GM23338 (cell line): ENCODE results near the gene MCMBP. TPM values are rescaled to one million over a fixed set of nuclear protein-coding genes. Genes with fewer than 3 reads are reported as not detected.
"Not testable (repeated sequence)": the region's sequence is repeated elsewhere in the genome, so short reads cannot be mapped to it uniquely, and the experiment has no call there.

Experiments used
- ATAC-seq: fragments of 200-7000 bp; cut with Tn5 transposase; 3 replicates; pipeline ENCODE4 v1.9.1; 2020
- DNase-seq: peaks from one replicate; pipeline ENCODE4 v3.0.0-alpha.2; 2015; ENCODE audit warnings: low spot score
- H2AFZ ChIP-seq: fragments of 200-600 bp; sonication (generic); 2 replicates; pipeline ENCODE4 v1.8.0; 2016; ENCODE audit warnings: antibody characterized with exemption, mild to moderate bottlenecking, moderate library complexity
- H3F3A ChIP-seq: fragments of 200-600 bp; sonication (generic); replicated peaks from 2 replicates; pipeline ENCODE4 v1.8.0; 2017; ENCODE audit warnings: antibody characterized with exemption, mixed run types, low read depth
- H3K27ac ChIP-seq: fragments of 200-600 bp; sonication (generic); 2 replicates; pipeline ENCODE4 v1.6.1; 2016; ENCODE audit warnings: low read depth
- H3K27me3 ChIP-seq: fragments of 200-600 bp; sonication (generic); 2 replicates; pipeline ENCODE4 v1.8.0; 2016; ENCODE audit warnings: mild to moderate bottlenecking, mixed run types, moderate library complexity; ENCODE audit not compliant: insufficient read depth
- H3K36me3 ChIP-seq: fragments of 200-600 bp; sonication (generic); 2 replicates; pipeline ENCODE4 v1.8.0; 2016; ENCODE audit warnings: mild to moderate bottlenecking; ENCODE audit not compliant: insufficient read depth
- H3K4me1 ChIP-seq: fragments of 200-600 bp; sonication (generic); 2 replicates; pipeline ENCODE4 v1.8.0; 2016; ENCODE audit warnings: mild to moderate bottlenecking, moderate library complexity; ENCODE audit not compliant: insufficient read depth
- H3K4me2 ChIP-seq: fragments of 200-600 bp; sonication (generic); 2 replicates; pipeline ENCODE4 v1.7.1; 2017; ENCODE audit warnings: mixed run types
- H3K4me3 ChIP-seq: fragments of 200-600 bp; sonication (generic); 2 replicates; pipeline ENCODE4 v1.6.1; 2016; ENCODE audit warnings: mixed run types
- H3K79me2 ChIP-seq: fragments of 200-600 bp; sonication (generic); replicated peaks from 2 replicates; pipeline ENCODE4 v1.8.0; 2017; ENCODE audit warnings: mild to moderate bottlenecking; ENCODE audit not compliant: insufficient read depth
- H3K9me2 ChIP-seq: fragments of 200-600 bp; sonication (generic); 2 replicates; pipeline ENCODE4 v1.8.0; 2017; ENCODE audit not compliant: insufficient read depth
- H4K20me1 ChIP-seq: fragments of 200-600 bp; sonication (generic); replicated peaks from 2 replicates; pipeline ENCODE4 v1.8.0; 2017; ENCODE audit warnings: mild to moderate bottlenecking; ENCODE audit not compliant: insufficient read depth
- H3K27ac Mint-ChIP-seq: 2 replicates; pipeline ENCODE4 v1.8.0; 2020; ENCODE audit warnings: inconsistent platforms, mild to moderate bottlenecking, moderate library complexity, mixed read lengths
- H3K27me3 Mint-ChIP-seq: 3 replicates; pipeline ENCODE4 v1.8.0; 2022; ENCODE audit warnings: low read depth, mild to moderate bottlenecking, moderate library complexity, mixed read lengths, inconsistent platforms; ENCODE audit not compliant: insufficient read depth, poor library complexity
- H3K36me3 Mint-ChIP-seq: 3 replicates; pipeline ENCODE4 v1.8.0; 2021; ENCODE audit warnings: low read depth, mild to moderate bottlenecking, inconsistent platforms, moderate library complexity, mixed read lengths
- H3K4me1 Mint-ChIP-seq: 3 replicates; pipeline ENCODE4 v1.8.0; 2020; ENCODE audit warnings: mild to moderate bottlenecking, inconsistent platforms, mixed read lengths
- H3K4me3 Mint-ChIP-seq: 3 replicates; pipeline ENCODE4 v1.8.0; 2021; ENCODE audit warnings: moderate library complexity, mild to moderate bottlenecking, inconsistent platforms, mixed read lengths
- H3K9me3 Mint-ChIP-seq: 3 replicates; pipeline ENCODE4 v1.8.0; 2020; ENCODE audit warnings: moderate library complexity, mild to moderate bottlenecking, inconsistent platforms, mixed read lengths
- EZH2 ChIP-seq: fragments of 200-600 bp; sonication (generic); IDR thresholded peaks from one replicate; pipeline ENCODE4 v1.8.0; 2017; ENCODE audit warnings: antibody characterized with exemption, mild to moderate bottlenecking, low read depth; ENCODE audit not compliant: unreplicated experiment
- EZH2phosphoT487 ChIP-seq: fragments of 200-600 bp; sonication (generic); IDR thresholded peaks from one replicate; pipeline ENCODE4 v1.8.1; 2018; ENCODE audit warnings: antibody characterized with exemption; ENCODE audit not compliant: unreplicated experiment
- JUNB ChIP-seq: IDR thresholded peaks from one replicate; pipeline ENCODE4 v1.6.1; 2016; ENCODE audit warnings: antibody characterized with exemption; ENCODE audit not compliant: unreplicated experiment
- REST ChIP-seq: IDR thresholded peaks from one replicate; pipeline ENCODE4 v1.6.1; 2018; ENCODE audit warnings: antibody characterized with exemption; ENCODE audit not compliant: unreplicated experiment
- STAT1 ChIP-seq: IDR thresholded peaks from one replicate; pipeline ENCODE4 v1.6.1; 2016; ENCODE audit warnings: antibody characterized with exemption; ENCODE audit not compliant: unreplicated experiment
- ZNF462 ChIP-seq: fragments of 250-450 bp; sonication (Bioruptor Pico); IDR thresholded peaks from 2 replicates; pipeline ENCODE4 v1.5.0; 2020; ENCODE audit warnings: mild to moderate bottlenecking, moderate library complexity
- polyA plus RNA-seq: library from polyadenylated mRNA; unstranded; fragments of >200 nt; fragmentation: Nextera tagmentation; extraction: Ambion mirVana; gene quantifications from 2 replicates; pipeline ENCODE4 v1.2.1, GENCODE V29; 2016
- total RNA-seq: library from RNA; depleted of rRNA; stranded (reverse); fragments of >200 nt; shearing (Covaris generic); gene quantifications from 2 replicates; pipeline ENCODE4 v1.2.3, GENCODE V29; 2014

The MCMBP gene
- total and polyA plus RNA-seq, 2 experiments from 2014 or later, result 30.9 to 76.6 TPM

DNA sequence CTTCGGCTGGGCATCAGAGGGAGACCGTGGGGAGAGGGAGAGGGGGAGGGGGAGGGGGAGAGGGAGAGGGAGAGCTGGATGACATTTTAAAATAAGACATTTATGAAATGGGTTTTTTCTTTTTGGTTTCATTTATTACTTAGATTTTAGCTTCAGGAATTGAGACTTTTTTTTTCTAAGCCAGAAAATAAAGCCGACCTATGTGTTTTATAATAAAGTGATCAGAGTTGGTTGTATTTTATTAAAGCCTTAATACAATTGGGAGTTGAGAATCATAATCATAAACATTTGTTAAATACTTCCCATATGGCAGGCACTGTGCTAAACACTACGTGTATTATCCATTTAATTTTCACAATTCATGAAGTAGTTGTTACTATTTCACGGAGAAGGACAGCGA lies 76.6 kb downstream of the MCMBP start:
- H3K4me1 ChIP-seq, result no peaks in the 10 kb centered on the region
- no peaks in the 10 kb centered on the region for H3K9me2 ChIP-seq
- H3K36me3 Mint-ChIP-seq, result peaks cover 24% of the 10 kb centered on the region
- no peaks in the 10 kb centered on the region for H3K4me1 Mint-ChIP-seq
- no peaks in the 10 kb centered on the region for H4K20me1 ChIP-seq
- DNase-seq (no peak), ATAC-seq (no peak)
- TF ChIP-seq ZNF462 (CRISPR knock-in tag) (no peak), STAT1 (no peak), JUNB (no peak), EZH2 (no peak), EZH2phosphoT487 (no peak), REST (no peak)
- H3K36me3 ChIP-seq, result no peaks in the 10 kb centered on the region
- H3K27me3 Mint-ChIP-seq, result peaks cover 6% of the 10 kb centered on the region
- no peaks in the 10 kb centered on the region for H3K27me3 ChIP-seq
- no peak overlapping the region for H2AFZ ChIP-seq
- no peak overlapping the region for H3K4me3 ChIP-seq
- H3K9me3 Mint-ChIP-seq, result peaks cover 12% of the 10 kb centered on the region; the same call in 2 of the 3 replicates
- H3K4me3 Mint-ChIP-seq, result no peak overlapping the region
- no peak overlapping the region for H3K27ac Mint-ChIP-seq
- no peaks in the 10 kb centered on the region for H3K79me2 ChIP-seq
- H3F3A ChIP-seq, result no peaks in the 10 kb centered on the region
- no peak overlapping the region for H3K27ac ChIP-seq
- no peak overlapping the region for H3K4me2 ChIP-seq

DNA sequence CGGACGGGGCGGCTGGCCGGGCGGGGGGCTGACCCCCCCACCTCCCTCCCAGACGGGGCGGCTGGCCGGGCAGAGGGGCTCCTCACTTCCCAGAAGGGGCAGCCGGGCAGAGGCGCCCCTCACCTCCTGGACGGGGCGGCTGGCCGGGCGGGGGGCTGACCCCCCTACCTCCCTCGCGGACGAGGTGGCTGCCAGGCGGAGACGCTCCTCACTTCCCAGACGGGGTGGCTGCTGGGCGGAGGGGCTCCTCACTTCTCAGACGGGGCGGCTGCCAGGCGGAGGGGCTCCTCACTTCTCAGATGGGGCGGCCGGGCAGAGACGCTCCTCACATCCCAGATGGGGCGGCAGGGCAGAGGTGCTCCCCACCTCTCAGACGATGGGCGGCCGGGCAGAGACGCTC lies 77.5 kb downstream of the MCMBP start:
- not testable (repeated sequence) for H3K9me2 ChIP-seq, H4K20me1 ChIP-seq, H3K4me1 Mint-ChIP-seq, H3K4me1 ChIP-seq, H3K4me3 Mint-ChIP-seq, DNase-seq, ATAC-seq, H3K4me3 ChIP-seq, H2AFZ ChIP-seq, H3K27me3 Mint-ChIP-seq, H3F3A ChIP-seq, H3K79me2 ChIP-seq, H3K27ac ChIP-seq, H3K36me3 ChIP-seq, H3K4me2 ChIP-seq, H3K27ac Mint-ChIP-seq, H3K27me3 ChIP-seq
- peaks cover 12% of the 10 kb centered on the region; the same call in 2 of the 3 replicates for H3K9me3 Mint-ChIP-seq
- peaks cover 24% of the 10 kb centered on the region for H3K36me3 Mint-ChIP-seq
